Mammary epithelial cell (primary cell): ENCODE results near the gene PSMB2.

ENCODE experiments used
- EZH2 ChIP-seq: IDR thresholded peaks from 2 replicates; pipeline ENCODE4 v1.6.1; 2012; ENCODE audit warnings: low read length, inconsistent platforms, borderline replicate concordance
- TF ChIP-seq, protein P1 (sequence below), 2 donors: IDR thresholded peaks in 1 of 2; conservative IDR thresholded peaks in 1 of 2; 2 replicates each; pipeline ENCODE4 v1.5.1; 2011 to 2012; ENCODE audit warnings: inconsistent platforms in 2 of 2, low read length in 2 of 2, mild to moderate bottlenecking in 2 of 2, control low read depth in 1 of 2, low read depth in 1 of 2; ENCODE audit not compliant: insufficient read depth in 1 of 2; ENCODE audit errors: extremely low read depth in 1 of 2

DNA sequence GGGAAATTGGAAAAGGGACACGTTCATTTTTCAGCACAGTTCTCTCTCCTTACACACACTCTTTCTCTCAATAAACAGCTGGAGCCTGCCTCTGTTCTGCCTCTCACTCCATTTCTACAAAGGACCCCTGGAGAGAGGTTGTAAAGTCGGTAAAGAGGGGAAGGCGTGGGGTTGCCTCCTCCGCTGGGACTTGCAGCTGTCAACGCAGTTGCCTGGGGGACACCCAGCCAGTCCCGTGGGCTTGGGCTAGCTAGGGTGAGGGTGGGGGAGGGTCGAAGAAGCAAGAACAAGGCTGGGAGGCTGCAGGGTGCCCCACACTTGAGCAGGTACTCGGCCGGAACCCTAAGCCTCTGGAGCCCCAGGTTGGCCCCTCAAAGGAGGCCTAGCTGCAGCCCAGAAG, 49.8 kb upstream of the PSMB2 start:
- TF ChIP-seq, protein P1, sequence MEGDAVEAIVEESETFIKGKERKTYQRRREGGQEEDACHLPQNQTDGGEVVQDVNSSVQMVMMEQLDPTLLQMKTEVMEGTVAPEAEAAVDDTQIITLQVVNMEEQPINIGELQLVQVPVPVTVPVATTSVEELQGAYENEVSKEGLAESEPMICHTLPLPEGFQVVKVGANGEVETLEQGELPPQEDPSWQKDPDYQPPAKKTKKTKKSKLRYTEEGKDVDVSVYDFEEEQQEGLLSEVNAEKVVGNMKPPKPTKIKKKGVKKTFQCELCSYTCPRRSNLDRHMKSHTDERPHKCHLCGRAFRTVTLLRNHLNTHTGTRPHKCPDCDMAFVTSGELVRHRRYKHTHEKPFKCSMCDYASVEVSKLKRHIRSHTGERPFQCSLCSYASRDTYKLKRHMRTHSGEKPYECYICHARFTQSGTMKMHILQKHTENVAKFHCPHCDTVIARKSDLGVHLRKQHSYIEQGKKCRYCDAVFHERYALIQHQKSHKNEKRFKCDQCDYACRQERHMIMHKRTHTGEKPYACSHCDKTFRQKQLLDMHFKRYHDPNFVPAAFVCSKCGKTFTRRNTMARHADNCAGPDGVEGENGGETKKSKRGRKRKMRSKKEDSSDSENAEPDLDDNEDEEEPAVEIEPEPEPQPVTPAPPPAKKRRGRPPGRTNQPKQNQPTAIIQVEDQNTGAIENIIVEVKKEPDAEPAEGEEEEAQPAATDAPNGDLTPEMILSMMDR (conservative IDR thresholded peaks at IDR 0.05 in 1 of 2, IDR thresholded peaks at IDR 0.05 in 1 of 2; ENCODE audit: extremely low read depth in 1 of 2, insufficient read depth in 1 of 2, low read depth in 1 of 2, low read length in 2 of 2): no peak
- TF ChIP-seq EZH2: no peak
